NCI-H226 (cell line): Measurements from ENCODE around the gene BORCS5.

Source experiments
- DNase-seq: peaks from one replicate; pipeline ENCODE4 v3.0.0-alpha.2; 2015

Gene BORCS5

DNA sequence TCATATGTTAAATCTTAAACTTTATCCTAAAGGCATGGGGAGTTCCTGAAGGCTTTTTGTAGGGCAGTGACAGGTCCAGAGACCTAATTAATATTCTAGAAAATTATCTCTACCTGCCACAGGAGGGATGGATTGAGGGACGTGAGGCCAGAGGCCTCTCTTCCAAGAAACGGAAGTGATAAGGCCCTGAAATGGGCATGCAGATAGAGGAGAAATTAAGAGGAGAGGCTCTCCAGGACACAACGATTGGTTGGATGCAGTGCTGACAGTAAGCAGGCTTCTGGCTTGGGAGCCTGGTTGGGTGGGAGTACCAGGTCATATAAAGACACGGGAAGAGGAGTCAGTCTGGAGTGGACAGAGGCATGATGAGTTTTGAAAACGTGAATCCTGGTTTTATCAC, 3.1 kb upstream of the BORCS5 start:
- DNase-seq = no peak

GRCh38 chr12:12356467-12356895, 397 bp upstream of the BORCS5 start:
- no peak for DNase-seq

- no peak for DNase-seq
Observed at GRCh38 chr12:12357719-12358461, 1.0 kb downstream of the BORCS5 start.

- DNase-seq = no peak
Observed at GRCh38 chr12:12358528-12358927, 1.6 kb downstream of the BORCS5 start.

DNA sequence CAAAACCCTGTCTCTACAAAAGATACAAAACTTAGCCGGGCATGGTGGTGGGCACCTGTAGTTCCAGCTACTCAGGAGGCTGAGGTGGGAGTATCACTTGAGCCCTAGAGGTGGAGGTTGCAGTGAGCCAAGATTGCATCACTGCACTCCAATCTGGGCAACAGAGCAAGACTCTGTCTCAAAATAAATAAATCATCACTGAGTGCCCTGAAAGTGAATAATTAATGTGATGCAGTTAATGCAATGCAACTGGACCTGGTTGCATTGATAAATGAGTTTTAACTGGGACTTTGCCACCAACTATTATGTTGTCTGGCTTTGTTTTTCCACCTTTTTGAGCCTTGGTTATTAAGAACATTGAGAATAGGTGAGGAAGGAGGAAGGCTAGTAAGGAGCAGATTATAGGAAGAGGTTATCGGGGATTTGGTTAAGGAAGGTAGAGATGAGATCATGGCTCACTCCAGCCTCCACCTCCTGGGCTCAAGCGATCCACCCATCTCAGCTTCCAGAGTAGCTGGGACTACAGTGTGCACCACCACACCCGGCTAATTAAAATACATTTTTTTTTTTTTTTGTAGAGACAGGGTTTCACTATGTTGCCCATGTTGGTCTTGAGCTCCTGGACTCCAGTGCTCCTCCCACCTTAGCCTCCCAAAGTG, 8.0 kb downstream of the BORCS5 start:
- DNase-seq = no peak

DNA sequence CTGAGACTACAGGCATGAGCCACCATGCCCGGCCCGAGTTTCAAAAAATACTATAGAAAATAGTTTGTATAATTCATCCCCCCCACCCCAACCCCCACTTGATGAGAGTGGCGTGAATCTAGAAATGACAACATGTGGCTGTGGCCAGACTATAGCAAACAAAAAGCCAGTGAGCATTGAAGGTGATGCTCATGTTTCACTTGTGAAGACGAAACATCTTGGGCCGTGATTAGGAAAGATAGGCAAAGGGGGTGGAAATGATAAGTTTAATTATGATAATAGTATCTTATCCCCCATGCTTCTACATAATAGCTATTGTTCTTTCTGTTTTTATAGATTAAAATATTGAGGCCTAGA, 8.5 kb downstream of the BORCS5 start:
- no peak for DNase-seq

GRCh38 chr12:12365931-12366431, 9.1 kb downstream of the BORCS5 start:
- no peak for DNase-seq

- no peak for DNase-seq
Observed at GRCh38 chr12:12366701-12367481, 10.0 kb downstream of the BORCS5 start.

DNA sequence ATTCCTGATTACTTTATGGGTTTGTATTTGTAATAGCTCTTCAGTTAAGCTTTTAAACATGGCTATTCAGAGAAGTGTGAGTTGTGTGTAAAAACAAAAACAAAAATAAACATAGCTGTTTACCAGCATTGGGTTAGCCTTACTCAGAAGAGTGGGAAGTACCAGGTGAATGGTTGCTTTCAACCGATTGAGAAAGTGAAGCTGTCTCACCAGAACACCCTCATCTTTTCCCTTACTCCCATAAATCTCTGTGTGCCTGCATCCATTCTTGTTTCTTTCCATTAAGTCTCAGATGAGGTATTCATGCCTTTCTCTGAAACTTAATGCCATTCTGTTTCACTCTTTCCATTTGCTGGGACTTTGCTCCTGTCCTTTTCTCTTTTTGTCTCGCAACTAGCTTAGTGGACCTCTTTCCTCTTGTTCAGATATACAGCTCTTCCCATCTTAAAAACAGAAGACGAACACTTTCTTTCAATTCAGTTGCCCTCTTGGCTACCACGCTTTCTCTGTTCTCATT, 10.7 kb downstream of the BORCS5 start:
- no peak for DNase-seq

DNA sequence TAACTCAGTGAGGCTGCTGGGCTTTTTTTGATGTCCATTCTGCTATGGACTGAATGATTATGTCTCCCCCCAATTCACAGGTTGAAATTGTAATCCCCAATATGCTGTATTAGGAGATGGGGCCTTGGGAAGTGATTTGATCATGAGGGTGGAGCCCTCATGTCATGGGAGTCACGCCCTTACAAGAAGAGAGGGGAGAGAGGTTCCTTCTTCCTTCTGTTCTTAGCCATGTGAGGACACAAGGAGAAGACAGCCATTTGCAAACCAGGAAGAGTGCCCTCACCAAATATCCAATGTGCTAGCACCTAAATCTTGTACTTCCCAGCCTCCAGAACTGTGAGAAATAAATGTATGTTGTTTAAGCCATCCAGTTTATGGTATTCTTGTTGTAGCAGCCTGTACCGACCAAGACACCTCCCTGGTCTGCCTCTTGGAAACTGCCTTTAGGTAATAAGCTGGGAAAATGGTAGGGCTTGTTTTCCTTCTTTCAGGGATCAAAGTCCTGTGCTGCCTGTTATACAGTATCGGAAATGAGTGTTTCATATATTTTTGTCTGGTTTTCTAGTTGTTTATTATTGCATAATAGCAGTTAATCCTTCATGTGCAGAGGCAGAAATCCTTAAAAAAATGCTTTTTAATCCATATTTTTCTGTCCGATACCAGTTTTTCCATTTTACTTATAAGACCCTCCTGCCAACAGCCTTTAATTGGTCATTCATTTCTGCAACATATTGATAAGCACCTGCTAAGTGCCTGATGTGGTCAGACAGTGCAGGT, 16.3 kb downstream of the BORCS5 start:
- DNase-seq = no peak

DNA sequence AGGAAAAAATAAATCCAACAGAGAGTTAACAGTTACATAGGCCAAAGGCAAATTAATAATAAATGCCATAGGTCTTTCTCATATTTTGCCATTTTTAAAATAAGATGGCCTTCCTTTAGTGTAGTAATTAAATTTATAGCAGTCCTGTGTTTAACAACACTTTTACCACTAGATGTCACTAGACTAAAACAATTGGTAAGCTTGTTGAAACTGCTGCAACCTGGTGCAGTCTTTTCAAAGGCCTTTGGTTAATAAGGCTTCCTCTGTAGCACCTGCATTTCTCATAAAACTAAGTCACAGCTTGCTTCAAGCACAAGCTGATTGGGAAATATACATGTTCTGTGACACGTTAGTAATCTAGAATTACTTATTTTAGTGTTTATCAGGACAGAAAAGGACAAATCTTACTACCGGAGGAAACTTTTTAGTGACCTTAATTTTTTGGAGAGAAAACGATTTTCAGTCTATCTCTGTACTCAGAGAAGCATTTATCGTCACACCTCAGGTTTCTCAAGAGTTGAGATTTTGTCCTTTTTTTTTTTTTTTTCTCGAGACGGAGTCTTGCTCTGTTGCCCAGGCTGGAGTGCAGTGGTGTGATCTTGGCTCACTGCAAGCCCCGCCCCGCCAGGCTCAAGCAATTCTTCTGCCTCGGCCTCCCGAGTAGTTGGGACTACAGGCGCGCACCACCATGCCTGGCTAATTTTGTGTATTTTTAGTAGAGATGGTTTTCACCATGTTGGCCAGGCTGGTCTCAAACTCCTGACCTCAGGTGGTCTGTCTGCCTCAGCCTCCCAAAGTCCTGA, 20.0 kb downstream of the BORCS5 start:
- peak; percentile 57 for DNase-seq

GRCh38 chr12:12378616-12379015, 21.7 kb downstream of the BORCS5 start:
- DNase-seq = no peak

- DNase-seq = no peak
Observed at GRCh38 chr12:12379831-12380730, 23.2 kb downstream of the BORCS5 start.

- DNase-seq = no peak
Observed at GRCh38 chr12:12380949-12381593, 24.2 kb downstream of the BORCS5 start.

DNA sequence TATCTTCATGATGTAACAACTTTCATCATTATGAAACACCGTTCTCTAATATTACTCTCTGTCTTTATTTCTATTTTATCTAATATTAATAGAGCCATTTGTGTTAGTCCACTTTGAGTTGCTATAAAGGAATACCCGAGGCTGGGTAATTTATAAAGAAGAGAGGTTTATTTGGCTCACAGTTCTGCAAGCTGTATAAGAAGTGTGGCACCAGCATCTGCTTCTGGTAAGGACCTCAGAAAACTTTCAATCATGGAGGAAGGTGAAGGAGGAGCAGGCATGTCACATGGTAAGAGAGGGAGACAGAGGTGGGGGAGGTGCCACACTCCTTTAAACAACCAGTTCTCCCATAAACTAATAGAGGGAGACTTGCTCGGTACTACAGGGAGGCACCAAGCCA, 25.1 kb downstream of the BORCS5 start:
- DNase-seq = no peak

DNA sequence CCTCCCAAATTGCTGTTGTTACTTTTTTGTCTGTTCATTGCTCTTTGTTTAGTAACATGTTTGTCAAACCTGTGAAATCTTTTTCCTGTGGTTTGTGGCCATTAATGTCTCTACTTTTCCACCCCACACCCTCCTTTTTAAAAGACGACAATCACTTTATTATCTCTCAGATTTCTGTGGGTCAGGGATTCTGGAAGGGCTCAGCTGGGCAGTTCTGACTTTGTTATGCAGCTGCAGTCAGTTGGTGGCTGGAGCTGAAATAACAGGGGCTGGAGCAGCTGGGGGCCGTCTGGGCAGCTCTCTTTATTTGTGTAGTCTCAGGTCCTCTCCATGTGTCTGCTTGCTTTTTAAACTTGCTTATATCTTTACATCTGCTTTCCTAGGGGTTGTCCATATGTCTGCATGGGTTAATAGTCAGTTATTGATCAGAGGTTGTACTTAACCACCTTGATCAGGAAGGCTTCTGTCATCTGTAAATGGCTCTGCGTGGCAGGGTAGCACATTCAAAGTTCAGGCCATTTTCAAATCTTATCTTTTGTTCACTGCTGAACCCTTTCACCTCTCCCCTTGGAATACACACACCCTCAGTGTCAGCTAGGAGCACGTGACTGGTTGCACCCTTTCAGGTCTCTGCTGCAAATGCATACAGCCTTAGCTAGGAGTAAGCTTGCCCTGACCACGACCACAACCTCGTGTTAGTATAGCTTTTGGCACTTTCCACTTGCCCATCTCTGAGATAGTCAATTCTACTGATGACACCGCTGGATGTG, 27.9 kb downstream of the BORCS5 start:
- DNase-seq = no peak

DNA sequence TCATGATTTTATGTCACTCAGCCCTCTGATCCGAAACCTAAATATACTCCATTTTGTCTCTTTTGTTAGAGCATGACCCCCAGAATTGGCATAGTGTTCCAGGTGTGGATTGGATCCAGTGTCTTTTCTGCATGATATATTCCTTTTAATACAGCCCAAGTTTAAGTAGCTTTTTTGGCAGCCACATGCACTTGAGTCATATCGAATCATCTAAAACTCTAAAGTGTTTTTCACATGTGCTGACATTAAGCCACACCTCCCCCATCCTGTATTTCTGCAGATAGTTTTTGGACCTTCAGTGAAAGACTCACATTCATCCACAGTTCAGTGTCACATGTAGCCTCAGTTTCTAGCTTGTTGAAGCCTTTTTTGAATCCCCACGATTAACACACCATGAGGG, 30.6 kb downstream of the BORCS5 start:
- peak; percentile 40 for DNase-seq

DNA sequence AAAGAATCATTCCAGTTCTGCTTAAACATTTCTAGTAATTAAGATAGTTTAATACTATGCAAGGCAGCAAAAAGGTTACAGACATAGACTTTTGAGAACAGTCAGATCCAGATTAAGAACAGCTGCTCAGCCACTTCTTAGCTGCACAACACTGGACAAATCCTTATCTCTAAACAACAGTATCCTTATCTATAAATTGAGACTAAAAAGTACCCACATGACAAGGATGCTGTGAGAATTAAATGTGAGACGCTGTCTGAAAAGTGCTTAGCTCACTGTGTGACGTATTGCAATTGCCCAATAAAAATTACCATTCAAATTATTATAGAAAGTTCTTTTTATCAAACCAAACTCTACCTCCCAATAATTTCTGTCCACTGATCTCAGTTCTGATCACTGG, 35.5 kb downstream of the BORCS5 start:
- DNase-seq = no peak

GRCh38 chr12:12393171-12393570, 36.3 kb downstream of the BORCS5 start:
- DNase-seq = no peak
